Measurements from ENCODE around the gene PEX6.

The PEX6 gene

GRCh38 chr6:42971746-42972327, 7.1 kb downstream of the PEX6 start:
- no peak for TF ChIP-seq CTCF (IDR thresholded peaks at IDR 0.05; ENCODE audit: low read depth, low read length)
- H3K4me3 ChIP-seq (ENCODE audit: low read depth, low read length): no peak overlapping the region

DNA sequence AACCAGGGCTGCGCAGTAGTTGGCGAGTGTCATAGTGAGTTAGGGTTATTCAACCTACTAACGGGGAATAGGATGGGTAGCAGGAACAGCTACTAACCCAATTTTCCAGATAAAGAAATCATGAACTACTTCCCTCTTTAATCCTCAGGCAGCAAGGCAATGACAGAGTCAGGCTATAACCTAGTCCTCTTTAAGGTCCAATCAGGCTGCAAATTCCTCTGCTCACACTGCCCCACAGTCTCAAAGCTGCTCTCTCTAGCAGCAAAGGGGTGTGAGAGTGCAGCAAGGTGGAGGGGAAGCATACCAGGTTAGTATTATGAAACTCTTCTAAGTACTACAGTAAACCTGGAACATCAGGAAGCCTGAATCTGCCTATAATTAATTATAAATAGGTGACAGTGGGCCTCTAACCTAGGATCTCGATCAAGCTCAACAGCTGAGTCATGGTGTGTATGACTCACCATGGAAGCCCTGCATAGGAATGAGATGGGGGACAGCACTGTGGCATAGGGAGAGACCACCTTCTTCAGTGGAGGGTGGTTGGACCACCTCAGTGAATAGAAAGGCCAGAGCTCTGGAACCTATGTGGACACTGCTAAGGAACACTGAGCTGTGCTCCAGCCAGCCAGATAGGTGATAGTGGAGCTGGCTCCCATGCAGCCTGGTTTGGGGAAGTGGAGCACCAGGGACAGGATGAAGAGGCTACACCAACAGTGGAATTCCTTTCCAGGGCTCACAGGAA, 7.9 kb downstream of the PEX6 start:
- no peak for TF ChIP-seq CTCF (IDR thresholded peaks at IDR 0.05; ENCODE audit: low read depth, low read length)
- H3K4me3 ChIP-seq (ENCODE audit: low read depth, low read length): no peak overlapping the region

DNA sequence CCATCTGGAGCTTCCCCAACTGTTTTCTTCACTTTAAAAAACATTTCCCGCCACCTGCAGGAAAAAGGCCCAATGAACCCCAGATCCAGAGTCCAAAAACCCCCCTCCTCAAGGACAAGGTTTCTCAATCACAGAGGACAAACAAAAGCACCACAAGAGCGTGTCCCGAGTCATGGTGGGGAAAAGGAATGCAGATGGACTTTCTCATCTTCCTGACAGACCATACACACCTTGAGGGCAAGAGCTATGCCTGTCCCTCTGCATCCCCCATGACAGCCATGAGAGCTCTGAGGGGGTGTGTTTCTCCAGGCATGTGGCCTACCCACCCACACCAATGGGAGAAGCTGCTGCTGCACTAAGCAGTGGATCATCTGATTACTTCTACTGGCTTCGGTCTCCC, 9.0 kb downstream of the PEX6 start:
- no peak for TF ChIP-seq CTCF (IDR thresholded peaks at IDR 0.05; ENCODE audit: low read depth, low read length)
- H3K4me3 ChIP-seq (ENCODE audit: low read depth, low read length): no peak overlapping the region

- H3K4me3 ChIP-seq (ENCODE audit: low read depth, low read length): no peak overlapping the region
Observed at GRCh38 chr6:42969431-42969830, 9.6 kb downstream of the PEX6 start.

DNA sequence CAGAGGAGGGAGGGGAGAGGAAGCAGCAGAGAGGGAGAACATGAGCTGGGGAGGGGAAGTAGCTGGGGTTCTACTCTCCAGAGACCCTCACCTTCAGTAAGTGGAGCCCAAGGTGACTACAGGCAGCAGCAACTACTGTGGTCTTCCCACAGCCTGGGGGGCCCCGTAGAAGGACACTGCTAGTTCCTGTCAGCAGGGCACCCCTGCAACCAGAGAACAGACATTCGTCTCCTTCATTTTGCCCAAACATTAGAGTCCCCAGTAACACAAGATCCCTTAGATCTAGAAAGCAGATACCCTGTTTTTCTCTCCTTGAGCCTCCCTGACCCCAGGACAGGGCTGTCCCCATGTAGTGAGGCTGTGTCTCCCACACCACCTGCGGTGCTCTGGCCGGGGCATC, 10.2 kb downstream of the PEX6 start:
- no peak for TF ChIP-seq CTCF (IDR thresholded peaks at IDR 0.05; ENCODE audit: low read depth, low read length)
- H3K4me3 ChIP-seq (ENCODE audit: low read depth, low read length): no peak overlapping the region

More at GRCh38 chr6:42969431-42969830, 9.6 kb downstream of the PEX6 start:
- TF ChIP-seq CTCF (IDR thresholded peaks at IDR 0.05; ENCODE audit: low read depth, low read length): no peak

- no peak for TF ChIP-seq CTCF (IDR thresholded peaks at IDR 0.05; ENCODE audit: low read depth, low read length)
Observed at GRCh38 chr6:42968126-42968701, 10.8 kb downstream of the PEX6 start.

DNA sequence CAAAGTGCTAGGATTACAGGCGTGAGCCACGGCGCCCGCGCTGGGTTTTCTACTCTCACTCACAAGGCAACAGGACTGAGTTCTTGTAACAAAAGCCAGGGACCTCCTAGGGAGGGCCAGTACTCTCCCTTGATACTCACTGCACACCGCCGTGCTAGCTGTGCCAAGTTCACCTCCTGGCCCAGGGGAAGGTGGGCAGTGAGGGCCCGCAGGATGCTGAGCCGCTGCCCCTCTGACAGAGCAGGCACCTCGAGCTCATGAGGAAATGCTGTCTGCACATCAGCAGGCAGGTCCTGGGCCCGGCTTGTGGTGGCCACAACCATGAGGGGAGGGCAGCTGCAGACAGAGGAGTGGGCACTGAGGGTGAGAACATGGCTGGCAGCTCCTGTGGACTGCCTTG, 11.8 kb downstream of the PEX6 start:
- no peak overlapping the region for H3K4me3 ChIP-seq (ENCODE audit: low read depth, low read length)
- no peak for TF ChIP-seq CTCF (IDR thresholded peaks at IDR 0.05; ENCODE audit: low read depth, low read length)

More at GRCh38 chr6:42968126-42968701, 10.8 kb downstream of the PEX6 start:
- H3K4me3 ChIP-seq (ENCODE audit: low read depth, low read length): no peak overlapping the region
